Activated CD8-positive, alpha-beta memory T cell treated with anti-CD3 and anti-CD28 coated beads, Interleukin-2, amount 50 U/mL, for 1 hour (primary cell): ENCODE results near the gene SF1.

ENCODE experiments used
- DNase-seq: peaks from one replicate; pipeline ENCODE4 v3.0.0-alpha.2; 2020; ENCODE audit errors: extremely low read depth

The SF1 gene

DNA sequence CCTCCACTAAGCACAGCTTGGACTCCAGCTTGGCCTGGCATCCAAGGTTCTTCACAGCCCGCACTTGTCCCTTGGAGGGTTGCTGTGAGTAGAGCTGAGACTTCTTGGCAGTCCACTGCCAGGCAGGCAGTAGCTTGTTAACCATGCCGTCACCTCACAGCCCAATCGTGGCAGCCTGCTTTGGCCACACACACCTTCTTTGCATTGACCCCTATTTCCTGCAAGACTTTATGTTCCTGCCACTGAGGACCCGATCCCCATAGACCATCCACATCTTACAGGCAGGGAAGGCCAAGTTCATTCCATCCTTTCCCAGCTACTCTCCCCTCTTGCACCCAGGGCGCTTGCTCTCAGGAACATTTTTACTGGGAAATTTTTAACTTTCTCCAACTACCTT is 16.1 kb downstream of the SF1 start:
- no peak for DNase-seq

DNA sequence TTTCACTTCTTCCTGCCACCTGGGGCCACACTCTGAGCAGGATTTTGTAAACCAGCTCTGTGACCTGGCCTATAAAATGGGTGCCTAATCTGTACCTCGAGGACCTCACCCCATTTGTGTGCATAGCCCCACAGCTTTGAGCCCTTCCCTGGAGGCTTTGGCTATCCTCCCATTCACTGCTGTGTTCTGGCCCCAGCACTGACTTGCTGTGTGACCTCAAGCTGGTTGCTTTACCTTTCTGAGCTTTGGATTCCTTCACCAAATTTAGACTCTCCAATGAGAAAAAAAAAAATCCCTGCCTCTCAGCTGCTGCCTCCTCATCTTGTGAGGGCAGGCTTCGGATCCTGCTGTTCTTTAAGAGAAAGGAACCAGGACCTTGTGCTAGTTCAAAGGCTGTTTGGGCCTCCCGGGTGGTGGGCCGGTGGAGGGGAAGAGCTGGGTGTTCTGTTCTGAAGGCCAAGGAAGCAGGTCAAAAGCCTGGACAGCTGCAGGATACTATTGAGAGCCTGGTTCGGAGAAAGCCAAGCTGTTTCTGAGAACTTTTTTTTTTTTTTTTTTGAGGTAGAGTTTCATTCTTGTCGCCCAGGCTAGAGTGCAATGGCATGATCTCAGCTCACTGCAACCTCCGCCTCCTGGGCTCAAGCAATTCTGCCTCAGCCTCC is 17.5 kb downstream of the SF1 start:
- DNase-seq: no peak

DNA sequence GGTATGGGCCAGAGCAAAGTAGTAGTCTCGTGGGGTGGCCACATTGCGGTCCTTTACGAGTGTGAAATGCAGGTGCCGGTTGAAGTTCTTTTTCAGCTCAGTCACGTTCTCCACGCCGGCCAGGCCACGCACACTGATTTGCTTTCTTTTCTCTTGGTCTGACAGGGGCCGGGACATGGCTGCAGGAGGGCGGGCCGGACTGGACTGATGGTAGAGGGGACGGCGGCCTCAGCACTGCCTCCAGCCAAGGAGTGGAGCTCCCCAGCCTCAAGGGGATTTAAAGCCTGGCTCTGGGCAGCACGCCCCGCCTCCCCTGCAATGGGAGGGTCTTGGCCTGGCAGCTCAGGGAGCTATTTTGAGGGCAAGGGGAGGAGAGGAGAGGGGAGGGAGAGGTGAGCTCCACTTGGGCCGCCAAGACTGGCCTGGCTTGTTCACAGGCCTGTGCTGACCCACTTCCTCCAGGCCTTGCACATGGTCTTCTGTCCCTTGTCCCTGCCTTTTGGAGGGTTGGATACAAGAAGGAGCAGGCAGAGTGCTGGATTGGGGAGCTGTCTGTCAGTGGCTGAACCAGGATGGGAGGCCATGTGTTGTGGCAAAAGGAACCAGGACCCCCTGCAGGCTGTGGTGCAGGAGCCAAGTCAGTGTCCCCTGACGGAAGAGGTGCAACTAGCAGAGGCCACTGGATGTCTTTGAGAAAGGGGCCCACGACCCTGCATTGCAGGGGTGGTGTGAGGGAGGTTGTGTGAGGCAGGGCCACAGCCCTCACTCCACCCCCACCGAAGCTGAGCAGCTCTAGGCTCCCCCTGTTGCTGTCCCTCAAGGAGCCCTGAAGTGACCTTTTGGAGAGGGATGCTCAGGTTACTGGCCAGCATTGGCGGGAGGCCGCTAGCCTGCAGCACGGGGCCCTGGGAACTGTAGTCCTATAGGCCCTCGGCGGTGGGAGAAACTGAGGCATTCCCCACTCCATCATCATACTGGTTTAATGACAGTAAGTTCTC is 18.3 kb downstream of the SF1 start, which contains the start of gene PYGM:
PYGM (minus strand) TSS at position 253 of the 998 bp plus-strand sequence; CDS start at position 177, 76 bp downstream.
- no peak for DNase-seq

DNA sequence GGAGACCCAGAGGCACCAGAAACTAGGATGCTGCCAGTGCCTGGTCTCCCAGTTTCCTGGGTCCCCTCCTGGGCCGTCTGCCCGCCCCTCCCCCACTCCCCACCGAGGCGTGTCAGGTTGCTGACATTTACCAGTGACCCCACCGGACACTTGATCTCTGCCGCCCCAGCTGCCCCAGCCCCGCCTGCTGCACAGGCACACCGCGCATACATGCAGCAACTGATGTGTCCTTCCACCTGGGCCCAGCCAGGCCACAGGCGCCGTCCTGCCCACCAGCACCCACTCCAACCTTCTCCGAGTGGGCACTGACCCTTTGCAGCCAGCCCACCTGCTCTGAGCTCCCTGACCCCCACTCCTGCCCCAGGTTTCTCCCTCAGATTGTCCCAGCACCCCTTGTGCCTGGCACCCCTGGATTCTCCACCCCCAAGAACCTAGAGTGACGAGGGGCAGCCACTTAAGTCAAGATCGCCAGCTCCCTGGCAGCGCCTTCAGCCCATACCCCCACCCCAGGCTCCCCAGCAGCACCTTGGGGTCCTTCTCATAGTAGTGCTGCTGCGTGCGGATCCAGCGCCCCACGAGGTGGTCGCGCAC is 19.1 kb downstream of the SF1 start:
- no peak for DNase-seq

DNA sequence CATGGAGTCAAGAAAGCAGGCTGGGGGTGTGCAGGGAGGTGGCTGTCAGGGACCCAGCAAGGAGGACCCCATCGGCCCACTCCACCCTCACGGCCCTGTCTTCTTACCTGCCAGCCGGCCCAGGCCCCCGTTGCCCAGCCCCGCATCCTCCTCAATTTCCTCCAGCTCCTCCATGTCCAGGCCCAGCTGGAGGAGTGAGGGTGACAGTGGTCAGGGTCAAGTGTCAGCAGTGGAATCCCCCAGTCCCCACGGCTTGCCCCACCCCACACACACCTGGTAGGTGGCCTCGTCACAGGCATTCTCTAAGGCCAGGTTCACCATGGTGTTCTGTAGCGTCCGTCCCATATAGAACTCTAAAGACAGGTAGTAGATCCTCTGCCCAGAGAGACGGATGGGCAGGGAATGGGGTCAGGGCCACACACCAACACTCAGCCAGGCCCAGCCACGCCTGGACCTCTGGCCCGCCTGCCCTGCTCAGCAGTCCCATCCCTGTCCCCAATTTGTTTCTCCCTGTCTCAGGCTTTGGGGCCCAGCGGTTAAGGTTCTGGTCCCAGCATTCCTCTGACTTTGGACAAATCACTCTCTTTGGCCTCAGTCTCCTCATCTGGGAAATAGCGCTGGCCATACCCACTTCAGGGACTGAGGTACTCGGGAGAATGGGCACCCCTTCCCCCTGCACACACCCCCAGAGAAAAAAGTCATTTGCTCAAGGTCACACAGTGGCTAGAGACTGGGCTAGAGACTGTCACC is 19.8 kb downstream of the SF1 start:
- DNase-seq: no peak

DNA sequence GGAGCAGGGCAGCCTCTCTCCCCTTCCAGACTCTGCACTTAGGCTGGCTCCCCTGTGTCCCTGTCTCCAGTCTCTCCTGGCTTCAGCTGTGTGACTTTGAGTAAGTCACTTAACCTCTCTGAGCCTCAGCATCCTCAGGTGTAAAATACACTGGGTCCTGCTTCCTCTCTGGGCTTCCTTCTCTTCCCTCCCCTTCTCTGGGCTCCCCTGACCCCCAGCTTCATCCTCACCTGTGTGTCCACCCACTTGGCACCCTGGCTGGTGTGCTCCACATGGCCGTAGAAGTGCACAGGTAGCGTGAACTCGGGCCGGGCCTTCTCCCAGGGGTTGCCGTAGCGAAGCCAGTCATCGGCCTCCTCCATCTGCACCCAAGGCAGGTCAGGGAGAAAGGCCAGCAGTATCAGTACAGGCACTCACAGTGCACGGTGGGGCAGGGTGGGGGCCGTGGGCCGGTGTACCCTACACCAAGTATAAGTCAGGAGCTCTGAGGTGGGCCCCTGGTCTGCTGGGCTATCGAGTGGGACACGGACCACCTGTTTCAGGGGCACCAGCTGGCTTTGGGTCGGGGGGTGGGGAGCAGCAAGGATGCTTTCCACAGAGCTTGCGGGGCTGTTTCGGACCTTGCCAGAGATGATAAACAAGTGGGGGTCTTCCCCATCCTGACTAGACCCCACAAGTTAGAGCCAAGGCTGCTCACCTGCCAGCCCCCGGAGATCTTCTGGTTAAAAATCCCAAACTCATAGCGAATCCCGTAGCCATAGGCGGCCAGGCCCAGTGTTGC is 20.6 kb downstream of the SF1 start:
- no peak for DNase-seq

DNA sequence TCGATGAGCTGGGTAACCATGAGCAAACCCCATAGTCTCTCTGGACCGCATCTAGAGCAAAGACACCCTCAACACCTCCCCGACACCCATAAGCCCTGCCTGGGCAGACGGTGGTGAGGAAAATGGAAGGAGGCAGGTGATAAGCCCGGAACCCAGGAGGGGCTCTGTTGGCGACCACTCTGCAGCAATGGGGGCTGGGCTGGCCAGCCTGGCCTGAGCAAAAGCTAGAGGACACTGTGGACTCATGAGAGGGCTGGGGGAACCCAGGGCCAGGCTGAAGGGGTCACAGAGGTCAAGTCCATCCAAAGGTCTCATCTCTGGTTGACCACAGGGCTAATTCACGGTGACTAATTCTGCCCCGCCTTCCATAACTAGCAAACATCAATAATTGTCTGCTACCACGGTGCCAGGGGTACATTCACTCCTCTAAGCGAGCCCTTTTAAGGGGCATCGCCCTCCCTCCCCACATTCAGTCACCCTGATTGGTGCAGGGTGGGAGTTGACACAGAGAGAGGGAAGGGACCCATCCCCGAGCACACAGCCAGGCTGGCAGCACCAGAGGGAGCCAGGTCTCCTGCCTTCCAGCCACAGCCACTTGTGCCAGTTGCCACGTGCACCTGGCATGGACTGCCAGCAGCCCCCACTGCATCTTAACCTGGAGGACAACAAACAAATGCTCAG is 22.5 kb downstream of the SF1 start:
- DNase-seq: no peak

DNA sequence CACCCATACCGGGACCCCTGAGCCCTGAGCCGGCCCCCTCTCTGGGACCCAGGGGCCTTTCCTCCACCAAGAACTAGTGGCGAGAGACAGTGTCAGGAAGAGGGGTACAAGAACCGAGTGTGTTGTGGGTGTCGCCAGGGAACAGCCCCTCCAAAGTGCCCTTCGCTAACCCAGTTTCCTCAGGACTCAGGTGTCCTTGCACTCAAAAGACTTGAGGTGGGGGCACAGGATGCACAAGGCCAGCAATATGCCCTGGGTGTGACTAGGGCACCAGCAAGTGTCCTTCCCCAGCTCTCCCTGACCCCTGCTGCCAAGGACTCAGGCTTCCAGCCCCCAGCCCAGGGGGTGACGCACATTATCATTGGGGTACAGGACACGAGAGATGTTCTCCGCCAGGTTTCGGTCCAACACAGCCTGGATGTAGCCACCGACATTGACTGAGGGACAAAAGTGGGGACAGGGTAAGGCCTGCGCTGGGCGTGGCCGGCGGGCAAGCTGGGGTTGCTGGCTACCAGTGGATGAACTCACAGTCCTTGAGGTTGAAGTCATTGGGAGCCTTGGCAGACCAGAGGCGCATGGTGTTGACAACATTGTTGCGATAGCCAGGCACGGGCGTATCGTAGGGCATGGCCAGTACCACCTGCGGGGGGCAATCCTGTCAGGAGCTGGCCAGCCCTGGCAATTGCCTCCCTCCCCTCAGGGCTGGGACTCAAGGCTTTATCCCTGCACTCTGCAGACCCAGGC is 23.3 kb downstream of the SF1 start:
- no peak for DNase-seq

DNA sequence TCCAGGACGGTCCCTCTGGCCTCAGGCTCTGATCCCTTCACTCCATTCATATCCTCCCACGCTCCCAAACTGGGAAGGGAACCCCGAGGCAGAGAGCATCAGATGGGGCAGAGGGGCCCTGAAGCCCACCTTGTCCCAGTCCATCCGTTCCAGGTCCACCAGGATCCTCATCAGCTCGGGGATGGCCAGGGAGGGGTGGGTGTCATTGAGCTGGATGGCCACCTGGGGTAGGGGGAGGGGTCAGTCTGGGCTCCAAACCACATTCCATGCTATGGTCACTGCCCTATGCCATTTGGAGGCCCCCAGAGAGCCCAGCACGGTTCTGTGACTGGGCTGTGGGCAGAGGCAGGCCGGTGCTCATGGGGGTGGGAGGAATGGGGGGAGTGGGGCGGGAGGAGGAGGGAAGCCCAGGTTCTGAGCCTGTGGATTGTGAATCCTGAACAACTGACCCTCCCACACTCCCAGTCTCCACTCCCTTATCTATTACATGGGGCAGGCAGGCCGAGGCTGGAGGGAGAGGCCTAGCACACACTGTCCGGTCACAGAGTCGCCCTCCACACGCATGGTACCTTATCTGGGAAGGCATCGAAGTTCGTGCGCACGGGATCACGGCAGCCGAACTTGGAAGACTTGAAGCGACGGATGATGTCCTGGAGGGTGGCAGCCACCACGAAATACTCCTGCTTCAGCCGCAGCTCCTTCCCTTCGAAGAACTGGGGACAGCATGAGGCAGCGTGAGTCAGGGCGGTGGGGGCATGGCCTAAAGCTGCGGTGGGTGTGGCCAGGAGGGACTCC is 24.0 kb downstream of the SF1 start:
- no peak for DNase-seq

DNA sequence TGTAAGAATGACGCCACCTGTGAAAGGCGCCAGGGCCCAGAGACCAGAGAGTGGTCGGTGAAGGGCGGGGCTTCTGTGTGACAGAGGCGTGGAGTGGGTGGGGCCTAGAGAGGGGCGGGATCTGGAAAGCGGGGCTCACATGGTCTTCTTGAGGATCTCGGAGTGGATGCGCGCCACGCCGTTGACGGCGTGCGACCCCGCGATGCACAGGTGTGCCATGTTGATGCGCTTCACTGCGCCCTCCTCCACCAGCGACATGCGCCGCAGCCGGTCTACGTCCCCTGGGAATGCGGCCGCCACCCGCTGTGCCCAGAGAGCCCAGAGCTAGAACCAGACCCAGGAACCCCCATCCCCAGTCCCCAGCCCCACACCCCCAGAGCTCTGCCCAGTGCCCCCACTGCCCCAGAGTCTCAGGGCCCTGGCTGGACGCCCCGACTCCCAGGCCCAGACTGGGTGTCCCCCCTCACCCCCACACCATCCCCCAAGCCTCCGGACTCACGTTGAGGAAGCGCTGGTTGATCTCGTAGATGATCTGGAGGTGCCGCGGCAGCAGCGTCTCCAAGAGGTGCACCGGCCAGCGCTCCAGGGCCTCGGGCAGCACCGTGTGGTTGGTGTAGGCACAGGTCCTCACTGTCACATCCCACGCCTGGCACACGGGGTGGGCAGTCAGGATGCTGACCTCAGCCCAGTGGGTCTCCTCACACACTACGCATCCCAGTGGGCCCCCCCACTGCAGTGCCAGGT is 24.8 kb downstream of the SF1 start:
- no peak for DNase-seq

DNA sequence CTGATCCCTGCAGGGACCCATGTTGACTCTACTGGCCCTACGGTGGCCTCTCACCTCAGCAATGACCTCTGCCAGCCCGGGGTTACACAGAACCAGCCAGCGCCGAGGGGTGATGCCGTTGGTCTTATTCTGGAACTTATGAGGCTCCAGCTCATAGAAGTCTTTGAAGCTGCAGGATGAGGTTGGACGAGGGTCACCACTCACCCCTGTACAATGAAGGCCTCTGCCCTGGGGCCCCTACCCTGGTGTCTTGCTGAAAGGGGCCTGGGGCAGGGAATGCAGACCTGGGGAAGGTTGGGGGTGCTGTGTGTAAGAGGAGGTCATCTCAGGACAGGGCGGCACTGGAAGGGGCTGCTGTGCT is 25.3 kb downstream of the SF1 start:
- DNase-seq: no peak

DNA sequence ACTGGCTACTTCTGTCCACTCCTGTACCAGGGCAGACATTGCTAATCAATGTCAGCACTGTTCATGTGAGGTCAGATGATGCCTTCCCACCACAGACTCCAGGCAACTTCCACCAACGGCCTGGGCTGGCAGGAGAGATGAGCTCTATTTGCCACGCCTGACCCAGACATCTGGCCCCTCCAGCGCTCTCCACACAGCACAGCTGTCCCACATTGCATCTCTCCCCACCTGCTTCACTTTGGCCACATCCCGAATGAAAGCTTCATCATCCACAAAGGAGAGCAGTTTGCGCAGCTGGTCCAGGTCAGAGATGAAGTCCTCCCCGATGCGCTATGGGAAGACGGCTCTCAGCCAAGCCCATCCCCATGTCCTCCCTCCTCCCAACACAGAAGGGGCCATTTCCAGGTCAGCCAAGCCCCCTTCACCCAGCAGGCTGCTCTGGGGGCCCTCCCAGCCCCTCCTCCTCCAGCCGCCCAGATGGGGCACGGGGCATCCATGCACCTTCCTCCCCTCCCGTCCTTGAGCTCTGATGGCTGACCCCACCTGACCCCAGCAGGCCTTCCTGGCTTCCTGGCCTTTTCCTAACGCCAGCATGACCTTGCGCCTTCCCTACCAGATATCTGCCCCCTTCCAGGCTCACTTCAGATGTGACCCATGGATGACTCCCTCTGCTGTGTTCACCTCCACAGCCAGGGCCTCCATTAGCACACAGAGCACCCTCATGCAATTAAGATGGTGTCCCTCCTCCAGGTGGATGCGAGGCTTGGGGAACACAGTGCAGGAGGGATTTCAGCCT is 26.0 kb downstream of the SF1 start:
- DNase-seq: no peak

DNA sequence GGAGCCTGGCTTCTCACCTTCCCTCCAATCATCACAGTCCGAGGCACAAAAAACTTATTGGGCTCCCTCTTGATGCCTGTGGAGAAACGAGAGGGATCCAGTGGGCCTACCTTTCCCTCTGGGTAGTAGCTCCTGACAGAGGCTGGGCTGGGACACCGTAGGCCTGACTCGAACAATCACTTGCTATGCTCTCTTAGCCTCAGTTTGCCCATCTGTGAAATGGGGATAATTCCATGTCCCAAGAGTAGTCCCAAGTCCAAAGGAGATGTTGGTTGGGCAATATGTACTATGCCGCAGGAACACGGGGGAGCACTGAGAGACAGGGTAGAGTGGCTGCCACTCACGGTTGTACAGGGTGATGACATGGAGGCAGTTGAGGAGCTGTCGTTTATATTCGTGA is 26.8 kb downstream of the SF1 start:
- DNase-seq: no peak

DNA sequence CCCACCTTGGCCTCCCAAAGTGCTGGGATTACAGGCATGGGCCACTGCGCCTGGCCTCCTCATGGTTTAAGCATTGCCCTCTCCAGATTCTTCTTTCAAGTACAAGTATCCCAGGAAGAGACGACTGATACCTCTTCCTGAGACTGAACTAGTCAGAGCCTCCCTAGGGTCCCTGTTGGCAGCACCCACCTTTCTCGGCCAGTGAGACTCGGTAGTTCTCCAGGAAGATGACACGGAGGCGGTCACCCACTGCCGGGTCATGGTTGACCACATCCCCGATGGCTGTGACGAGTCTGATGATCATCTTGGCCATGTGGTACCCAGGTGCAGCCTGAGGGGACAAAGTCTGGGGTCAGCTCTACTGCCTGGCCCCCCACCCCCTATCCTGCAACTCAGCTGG is 27.2 kb downstream of the SF1 start:
- DNase-seq: no peak

DNA sequence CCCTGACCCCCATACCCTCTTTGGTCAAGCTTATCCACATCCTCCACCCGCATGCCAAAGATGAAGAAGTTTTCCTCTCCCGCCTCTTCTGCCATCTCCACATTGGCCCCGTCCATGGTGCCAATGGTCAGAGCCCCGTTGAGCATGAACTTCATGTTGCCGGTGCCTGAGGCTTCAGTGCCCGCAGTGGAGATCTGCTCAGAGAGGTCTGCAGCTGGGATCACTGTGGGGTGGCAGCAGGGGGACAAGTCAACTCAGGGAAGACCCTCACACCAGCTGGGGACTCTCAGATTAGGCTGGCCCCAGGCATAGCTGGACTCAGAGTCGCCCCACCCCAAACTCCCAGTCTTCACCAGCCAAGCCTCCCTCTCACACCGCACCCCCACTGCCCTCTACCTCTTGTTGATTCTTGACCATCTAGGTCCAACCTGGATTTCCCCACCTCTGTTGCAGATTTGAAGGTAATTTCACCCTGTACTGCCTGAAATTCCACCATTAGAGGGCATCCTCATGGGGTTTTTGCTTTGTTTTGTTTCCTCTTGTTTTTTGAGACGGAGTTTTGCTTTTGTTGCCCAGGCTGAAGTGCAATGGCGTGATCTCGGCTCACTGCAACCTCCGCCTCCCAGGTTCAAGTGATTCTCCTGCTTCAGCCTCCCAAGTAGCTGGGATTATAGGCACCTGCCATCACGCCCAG is 27.8 kb downstream of the SF1 start:
- no peak for DNase-seq

DNA sequence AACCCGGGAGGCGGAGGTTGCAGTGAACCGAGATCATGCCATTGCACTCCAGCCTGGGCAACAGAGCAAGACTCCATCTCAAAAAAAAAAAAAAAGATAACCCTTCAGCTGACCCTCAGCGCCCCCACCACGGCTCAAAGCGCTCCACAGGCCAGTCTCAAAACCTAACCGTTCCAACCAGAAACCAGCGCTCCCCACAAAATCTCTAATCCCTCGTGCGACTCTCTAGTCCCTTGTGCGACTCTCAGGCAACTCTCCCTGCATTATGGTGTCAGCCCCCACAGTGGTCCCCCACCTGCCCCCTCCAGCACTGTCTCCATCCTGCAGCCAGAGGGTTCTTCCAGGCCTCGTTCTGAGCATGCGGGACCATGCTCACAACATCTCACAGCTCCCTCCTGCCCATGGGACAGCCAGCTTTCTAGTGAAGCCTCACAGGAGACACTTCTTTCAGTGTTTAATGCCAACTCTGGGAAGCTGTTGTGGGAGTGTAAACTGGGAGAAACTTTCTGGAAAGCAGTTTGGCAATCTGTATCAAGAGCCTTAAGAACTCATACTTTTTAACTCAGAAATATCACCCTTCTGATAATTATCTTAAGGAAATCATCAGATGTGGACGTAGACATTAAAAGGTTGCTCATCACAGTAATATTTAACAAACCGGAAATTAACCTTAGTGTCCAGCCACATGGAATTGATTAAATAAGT is 30.2 kb downstream of the SF1 start:
- DNase-seq: no peak
